GM19351 (cell line): ENCODE data around the gene EZH1.

Source experiments
- ATAC-seq: cut with Tn5 transposase; IDR thresholded peaks from one replicate; pipeline ENCODE4 v1.9.1; 2021; ENCODE audit warnings: mild to moderate bottlenecking, moderate library complexity; ENCODE audit not compliant: unreplicated experiment

Gene EZH1

DNA sequence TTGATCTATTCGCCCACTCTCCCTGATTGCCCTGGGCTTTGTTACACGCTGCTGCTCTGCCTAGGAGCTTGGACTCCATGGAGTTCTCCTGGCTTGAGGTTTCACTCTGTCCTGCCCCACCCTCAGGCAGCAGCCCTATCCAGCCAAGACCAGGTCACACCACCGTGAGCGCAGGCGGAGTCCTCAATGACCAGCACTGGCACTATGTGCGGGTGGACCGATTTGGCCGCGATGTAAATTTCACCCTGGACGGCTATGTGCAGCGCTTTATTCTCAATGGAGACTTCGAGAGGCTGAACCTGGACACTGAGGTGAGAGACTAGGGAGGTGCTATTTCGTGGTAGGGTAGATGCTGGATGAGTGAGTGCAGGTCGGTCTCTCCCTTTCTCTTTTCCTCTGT, 59.0 kb downstream of the EZH1 start:
- no peak for ATAC-seq

DNA sequence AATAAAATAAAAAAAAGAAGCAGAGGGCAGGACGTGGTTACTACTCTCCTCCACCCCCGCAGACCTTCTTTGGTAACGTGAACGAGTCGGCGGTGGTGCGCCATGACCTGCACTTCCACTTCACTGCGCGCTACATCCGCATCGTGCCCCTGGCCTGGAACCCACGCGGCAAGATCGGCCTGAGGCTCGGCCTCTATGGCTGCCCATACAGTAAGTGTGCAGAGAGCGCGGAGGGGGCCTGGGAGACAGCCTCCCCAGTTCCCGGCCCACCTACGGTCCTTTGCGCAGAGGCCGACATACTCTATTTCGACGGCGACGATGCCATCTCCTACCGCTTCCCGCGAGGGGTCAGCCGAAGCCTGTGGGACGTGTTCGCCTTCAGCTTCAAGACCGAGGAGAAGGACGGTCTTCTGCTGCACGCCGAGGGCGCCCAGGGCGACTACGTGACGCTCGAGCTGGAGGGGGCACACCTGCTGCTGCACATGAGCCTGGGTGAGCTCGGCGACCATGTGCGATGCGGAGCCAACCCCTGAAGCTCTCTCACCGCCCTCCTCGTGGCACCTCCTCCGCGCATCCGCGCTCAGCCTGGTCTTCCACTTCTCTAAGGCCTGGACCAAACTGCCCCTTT, 59.8 kb downstream of the EZH1 start:
- no peak for ATAC-seq

DNA sequence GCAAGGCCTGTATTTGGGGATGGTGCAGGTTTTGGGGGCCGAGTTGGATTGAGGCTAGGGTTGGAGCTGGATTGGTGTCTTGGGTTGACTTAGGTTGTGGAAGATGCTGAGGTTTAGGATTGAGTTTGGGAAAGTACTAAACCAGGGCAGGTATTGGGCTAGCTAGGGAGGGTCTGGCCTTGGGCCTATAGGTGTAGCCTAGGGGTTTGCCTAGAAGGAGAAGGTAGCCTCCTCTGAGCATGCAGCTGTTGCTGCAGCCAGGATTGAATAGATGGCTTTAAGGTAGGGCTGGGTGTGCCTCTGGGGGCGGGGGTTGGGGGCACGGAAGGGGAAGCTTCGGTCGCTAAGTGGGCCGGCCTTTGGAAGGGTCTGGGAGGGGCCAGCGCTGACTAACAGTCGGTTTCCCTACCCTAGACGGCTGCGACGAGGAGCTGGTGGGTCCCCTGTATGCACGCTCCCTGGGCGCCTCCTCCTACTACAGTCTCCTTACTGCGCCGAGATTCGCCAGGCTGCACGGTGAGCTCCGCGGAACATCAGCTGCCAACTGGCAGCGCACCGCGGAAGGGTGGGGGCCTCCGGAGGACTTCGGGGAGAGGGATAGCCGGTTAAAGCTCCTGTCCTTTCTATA, 61.3 kb downstream of the EZH1 start:
- no peak for ATAC-seq

DNA sequence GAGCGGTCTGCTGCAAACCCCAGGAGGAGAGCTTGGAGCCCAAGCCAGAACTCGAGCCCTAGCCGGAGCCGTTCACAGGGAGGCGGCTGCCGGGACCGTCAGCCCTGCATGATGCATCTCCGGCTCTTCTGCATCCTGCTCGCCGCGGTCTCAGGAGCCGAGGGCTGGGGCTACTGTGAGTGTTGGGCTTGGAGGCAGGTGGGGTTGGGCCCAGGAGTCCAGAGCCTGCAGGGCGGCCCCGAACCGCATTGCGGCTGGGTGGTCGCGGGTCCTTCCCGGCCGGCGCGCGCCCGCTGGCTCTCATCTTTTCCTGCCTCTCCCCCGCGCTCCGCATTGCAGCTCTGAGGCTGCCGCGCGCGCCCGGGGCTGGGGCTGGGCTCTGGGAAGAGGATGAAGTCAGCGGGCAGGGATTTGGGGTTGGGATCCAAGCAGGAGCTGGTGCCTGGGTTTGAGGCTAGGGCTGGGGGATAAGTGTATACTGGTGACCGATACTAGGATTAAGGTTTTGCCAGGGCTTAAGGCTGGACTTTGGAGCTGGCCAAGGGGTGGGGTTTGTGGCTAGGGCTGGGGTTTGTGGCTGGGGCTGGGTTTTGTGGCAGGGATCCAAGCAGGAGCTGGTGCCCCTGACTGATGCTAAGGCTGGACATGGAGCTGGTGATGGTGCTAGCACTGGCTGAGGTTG, 62.0 kb downstream of the EZH1 start:
- ATAC-seq, result no peak

DNA sequence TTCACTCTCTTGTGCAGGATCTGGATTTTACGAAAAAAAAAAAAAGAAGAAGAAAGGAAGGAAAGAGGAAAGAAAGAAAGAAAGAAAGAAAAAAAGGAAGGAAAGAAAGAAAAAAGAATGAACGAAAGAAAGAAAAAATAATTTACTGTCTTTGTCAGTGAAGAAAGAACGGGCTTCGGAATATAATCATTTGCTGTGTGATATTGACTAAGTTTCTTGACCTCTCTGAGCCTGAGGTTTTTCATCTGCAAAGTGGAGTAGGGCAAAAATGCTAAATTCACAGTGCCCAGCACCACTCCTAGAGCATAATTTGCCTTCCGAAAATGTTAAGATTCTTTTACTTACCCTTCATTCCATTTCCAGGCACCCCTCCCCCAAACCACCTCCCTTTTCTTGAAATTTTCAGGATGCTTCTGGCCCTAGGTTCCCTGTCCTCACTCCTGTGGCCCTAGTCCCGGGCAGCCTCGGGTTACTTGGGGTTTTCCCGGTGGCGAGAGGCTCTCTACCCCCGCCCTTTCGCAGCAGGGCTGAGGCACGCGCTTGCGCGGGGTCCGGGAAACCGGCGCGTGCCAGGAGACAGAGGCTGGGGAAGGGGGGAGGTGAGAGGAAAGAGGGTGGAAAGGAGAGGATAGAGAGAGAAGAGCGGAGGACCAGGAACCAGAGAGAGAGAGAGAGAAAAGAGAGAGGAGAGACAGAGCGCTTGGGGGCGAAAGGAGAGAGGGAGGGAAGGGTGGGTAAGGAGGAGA, 62.7 kb downstream of the EZH1 start, which contains the start of gene CNTNAP1:
TSS of gene CNTNAP1 (plus strand) at position 556 of the 746 bp plus-strand sequence. CDS start 299 bp downstream, outside the sequence.
- no peak for ATAC-seq

DNA sequence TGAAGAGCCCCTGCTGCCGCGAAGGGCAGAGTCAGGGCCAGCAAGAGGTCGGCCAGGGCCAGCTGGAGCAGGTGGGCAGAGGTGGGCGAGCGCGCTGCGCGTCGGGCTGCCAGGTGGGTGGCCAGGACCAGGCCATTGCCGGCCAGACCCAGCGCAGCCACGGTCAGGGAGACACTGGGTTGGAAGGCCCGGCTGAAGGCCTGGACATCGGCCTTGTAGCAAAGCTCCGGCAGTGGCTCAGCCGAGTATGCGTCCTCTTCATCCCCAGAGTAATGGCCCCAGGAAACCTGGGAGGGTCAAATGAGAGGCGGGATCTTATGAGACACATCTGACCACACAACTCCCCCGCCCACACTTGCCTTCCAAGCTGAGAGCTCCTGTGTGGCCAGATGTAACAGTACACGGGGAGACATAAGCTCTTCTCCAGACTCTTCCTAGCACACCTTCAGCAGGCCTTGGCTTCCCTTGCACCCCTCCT, 64.5 kb downstream of the EZH1 start:
- ATAC-seq, result no peak

DNA sequence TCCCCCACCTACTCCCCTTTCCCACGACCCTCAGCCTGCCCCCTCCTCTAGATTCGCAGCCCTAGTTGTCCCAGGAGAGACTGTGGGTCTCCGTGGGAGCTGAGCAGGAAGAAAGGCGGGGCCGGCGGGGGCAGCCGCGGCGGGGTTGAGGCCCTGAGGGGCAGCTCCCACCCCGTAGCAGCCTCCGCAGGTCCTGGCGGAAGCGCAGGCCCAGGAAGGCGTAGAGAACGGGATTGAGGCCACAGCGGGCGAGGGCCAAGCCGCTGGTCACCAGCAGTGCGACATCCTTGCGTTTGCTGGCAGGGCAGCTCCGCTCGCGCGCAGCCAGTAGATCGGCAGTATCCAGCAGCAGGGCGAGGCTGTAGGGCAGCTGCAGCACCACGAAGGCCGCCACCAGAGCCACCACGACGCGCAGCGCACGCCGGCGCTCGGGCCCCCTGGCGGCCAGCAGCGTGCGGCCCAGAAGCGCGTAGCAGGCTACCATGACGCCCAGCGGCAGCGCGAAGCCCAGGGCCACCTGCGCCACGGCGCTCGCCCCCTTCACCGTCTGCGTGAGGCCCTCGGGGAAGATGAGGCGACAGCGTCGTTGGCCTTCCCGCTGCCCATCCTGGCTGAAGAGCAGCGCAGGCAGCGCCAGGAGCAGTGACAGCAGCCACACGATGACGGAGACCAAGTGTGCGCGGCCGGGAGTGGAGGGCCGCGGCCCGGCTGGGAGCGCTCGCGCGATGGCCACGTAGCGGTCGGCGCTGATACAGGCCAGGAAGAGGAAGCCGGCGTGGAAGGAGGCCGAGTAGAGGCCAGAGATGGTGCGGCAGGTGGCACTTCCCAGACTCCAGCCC, 65.1 kb downstream of the EZH1 start:
- ATAC-seq, result no peak

DNA sequence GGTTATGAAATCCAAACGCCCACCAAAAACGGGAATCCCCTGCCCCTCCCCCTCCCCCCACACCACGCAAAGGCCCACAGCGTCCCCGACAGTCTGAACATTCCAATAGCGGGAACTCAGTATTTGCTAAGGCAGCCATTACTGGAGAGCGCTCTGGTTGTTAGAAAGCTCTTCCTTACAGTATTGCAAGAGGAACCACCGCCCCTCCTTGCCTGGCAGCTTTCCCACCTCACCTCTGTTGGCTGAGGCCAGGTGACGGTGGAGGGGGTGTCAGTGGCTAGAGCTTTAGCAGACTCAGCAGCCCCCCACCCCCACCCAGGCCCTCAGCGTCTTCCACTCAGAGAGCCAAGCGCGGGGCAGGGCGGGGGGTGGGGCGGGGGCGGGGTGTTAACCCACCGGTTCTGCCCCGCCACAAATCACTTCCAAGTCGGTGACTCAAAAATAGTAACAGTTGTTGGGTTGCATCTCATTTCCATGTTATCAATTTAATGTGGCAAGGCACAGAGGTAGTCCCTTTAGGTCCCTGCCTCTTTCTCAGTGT, 65.8 kb downstream of the EZH1 start:
- ATAC-seq, result no peak

DNA sequence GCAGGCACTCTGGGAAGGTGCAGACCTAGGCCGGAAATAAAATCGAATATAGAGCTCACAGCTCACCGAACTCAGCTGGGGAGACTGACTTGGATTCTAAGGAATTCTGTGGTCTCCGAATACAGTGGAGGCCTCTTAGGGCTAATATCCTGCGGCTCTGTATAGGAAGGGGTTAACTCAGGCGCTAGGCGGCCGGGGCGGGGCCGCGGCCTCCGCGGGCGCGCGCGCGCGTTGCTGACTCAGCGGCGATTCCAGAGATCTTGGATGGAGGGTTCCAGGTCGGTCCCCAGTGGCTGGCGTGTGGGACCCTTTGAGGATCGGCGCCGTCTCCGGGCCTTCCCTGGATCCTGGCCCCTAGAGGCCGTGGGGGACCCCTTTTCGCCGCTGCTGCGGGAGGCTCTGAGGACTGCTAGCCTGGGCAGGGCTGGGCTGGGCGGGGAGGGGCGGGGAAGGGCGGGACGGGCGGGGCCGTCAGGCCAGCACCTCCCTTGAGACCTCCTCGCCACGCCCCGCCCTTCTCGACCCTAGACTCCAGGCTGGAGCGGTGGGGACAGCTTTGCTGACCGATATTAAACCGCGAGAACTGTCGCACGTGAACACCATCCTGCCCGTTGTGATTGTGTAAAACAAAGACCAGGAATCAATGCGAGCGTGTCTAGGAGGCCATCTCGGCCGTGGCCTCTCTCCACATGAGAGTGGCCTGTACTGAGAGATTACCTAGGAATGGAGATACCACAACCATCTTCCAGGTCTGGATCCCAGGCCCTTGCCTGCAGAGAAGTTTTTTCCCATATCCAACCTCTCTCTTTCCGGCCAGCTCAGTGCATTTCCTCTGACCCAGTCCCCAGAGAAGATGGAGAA, 66.7 kb downstream of the EZH1 start:
- no peak for ATAC-seq

DNA sequence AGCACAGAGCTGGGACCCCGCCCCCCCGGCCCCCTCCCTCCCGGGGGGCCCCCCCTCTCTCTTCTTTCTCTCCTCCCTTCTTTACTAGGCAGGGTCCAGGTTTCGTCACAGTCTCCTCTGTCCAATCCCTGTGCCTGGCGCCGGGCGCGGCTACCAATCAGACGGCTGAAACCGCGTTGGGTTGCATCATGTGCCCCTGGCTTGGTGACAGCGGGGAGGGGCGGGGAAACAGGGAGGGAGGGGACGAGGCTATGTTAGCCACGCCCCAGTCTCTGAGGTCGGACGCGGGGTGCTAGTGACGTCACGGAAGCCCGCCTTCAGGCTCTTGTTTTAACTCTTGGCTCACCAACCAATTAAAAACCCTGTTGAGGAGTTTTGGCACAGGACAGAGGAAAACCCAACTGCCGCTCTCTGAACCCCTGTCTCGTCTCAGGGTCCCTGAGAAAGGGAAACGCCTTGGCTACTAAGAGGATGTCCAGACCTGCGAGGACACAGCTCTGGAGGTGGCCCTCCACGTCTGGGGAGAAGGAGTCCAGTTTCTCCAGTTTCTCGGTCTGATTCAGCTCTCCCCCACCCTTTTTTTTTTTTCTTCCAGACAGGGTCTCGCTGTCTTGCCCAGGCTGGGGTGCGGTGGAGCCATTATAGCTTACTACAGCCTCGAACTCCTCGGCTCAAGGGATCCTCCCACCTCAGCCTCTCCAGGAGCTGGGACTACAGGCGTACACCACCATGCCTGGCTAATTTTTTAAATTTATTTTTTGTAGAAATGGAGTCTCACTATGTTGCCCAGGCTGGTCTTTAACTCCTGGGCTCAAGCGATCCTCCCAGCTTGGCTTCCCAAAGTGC, 67.6 kb downstream of the EZH1 start:
- ATAC-seq, result peak; percentile 67

DNA sequence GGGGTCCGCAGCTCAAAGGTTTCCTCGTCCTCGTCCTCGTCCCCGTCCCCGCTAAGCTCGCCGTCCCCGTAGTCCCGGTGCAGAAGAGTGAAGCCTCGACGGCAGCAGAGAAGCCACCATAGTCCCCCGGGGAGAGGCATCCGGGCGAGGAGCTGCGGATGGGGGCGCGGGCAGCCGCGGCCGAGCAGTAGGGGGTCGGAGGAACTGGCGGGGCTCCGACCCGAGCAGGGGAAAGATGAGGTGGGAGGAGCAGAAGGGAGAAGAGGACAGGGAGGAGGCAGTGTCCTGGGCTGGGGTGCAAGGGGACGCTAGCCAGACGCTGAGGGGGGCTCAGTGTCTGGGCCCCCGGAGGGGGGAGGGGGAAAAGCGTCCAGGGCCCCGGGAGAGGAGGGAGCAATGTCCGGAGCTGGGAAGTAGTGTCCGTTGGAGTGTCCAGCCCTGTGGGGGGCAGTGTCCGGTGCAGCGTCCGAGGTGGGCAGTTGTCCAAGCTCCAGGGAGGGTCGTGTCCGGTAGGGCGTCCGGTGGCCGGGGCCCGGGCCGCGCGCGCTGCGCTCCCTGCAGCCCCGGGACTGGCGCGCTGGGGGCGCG, 68.3 kb downstream of the EZH1 start, which contains the start of gene PLEKHH3:
TSS of gene PLEKHH3 (minus strand) at position 571 of the 588 bp plus-strand sequence. CDS start at position 140, 431 bp downstream.
- no peak for ATAC-seq

DNA sequence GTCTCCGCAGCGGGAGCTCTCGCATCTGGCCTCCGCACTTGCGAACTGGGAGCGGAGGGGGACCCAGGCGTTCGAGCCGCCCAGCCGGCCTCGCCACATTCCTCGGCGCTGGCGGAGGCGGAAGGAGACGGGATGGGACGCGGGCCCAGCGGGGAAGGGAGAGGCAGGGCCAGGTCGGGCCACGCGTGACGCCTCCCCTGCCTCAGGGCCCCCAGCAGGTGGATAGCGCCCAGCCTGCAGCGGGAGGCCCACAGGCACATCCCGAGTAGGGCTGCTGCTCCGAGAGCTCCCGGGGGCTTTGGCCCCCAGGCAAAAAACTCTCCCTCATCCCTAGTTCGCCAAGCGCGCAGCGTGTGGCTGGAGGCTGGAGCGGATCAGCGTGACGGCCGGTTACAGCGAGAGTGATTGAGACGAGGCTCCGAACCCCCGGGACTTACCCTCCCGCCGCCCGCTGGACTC, 68.8 kb downstream of the EZH1 start:
- no peak for ATAC-seq

DNA sequence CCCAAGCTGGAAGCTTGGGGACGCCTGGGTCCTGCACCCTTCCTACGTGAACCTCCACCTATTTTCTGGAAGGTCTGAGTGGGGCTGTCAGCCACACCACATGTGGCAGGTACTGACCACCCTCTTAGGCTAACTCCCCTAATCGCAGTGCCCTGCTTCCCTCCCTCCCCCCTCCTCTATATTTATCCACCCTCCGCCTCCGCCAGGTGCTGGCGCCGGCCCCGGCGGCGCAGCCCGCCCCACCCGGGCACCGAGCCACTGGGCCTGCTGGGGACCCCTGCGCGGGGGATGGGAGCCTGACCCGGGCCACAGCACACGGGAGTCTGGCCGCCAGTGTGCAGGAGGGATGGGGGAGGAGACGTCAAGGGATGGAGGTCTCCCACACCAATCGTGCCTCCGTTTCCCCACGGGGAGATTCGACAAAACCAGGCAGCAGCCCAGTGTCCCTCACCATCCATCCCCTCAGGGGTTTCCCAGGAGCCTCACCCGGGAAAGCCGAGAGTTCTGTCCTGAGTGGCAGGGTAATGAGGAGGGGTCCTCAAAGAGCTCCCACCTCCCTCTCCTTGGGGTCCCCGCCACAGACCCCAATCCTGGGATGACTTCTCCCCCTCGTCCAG, 69.4 kb downstream of the EZH1 start:
- no peak for ATAC-seq

DNA sequence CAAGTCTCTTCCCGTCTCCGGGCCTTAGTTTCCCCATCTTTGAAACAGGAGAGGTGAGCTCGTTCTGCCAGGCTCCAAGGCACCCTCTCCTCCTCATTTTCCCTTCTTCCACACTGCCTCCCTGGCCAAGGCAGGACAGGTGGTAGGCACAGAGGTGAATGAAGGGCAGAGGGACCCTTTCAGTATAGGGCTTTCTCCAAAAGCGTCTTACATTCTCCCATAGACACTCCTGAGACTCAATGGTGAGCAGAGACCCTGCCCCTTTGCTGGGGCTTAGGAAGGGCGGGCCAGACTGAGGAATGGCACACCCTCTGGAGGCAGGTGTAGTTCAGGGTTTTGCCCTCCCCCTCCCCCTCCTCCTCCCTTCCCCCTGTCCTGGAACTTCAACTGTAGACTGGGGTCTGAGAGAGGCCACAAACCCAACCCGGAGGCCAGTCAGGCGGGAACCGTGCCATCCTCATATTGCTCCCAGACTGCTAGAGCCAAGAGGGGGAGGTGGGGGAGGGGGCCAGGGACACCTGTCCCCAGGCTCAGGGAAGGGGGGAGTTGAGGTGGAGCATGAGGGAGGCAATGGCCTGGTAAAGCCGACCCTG, 70.0 kb downstream of the EZH1 start:
- no peak for ATAC-seq

DNA sequence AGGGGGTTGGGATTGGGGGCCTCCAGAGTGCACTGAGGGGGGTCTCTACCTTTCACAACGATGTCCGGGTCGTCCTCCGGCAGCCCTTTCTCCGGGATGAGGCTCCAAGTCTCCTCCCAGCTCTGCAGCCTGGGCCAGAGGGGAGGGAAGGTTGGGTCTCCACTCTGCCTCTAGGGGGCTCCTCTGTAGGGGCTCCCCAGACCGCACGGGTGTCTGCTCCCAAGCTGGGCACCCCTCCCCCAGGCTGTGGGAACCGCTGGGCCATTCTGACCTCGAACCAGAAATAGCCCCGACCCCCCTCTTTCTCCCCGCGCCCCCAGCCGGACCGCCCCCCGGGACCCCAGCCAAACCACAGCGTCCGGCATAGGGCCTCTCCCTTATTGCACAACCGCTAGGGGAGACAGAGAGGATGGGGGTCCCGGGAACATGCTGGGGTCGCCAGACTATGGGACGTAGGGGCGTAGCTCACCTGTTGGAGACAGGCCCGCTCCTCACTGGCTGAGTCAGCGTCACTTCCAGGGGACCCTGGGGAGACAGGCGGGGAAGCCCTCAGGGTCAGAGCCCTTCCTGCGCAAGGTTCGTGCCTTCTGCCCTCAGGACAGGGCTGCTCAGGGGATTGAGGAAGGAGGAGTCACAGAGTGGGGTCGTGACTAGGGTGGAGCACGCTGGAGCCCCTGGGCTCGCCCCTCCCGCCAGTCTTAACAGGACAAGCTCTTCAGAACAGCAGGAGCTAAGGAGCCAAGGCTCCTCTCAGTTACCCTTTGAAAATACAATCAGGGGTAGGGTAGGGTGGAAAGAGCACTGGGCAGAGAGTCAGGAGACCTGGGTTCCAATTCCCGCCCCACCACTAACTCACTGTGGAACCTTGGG, 70.7 kb downstream of the EZH1 start:
- no peak for ATAC-seq
